Measurements from ENCODE around the gene ACAD11. TPM values are rescaled to one million over a fixed set of nuclear protein-coding genes. Genes with fewer than 3 reads are reported as not detected.

ACAD11 gene
- total RNA-seq, 1 experiment from 2014 or later, result 15.4 TPM

DNA sequence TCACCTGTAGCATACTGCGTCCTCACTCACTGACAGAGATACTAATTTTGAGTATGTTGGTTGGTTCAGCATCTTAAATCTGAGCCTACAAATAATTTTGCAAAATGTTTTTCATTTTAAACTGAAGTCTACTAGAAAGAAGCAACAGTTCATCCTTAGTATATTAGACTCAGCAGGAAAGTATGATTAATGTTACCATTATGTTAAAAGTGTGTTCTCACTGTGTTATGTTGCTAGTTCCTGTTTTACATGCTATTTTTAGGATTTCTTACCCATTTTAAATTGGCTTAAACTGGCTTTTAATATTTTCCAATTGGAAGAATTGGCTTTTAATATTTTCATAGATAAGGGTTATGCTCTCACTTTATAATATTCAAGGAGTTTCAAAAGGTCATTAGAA is 36.8 kb downstream of the ACAD11 start:
- ChIA-PET POLR2A (no interaction called here), CTCF (no interaction called here)
- no peaks in the 10 kb centered on the region for H3K4me1 ChIP-seq (ENCODE audit: control insufficient read depth, insufficient read depth, low read length)
- H3K27me3 ChIP-seq (ENCODE audit: control insufficient read depth, insufficient read depth, low read length), result no peaks in the 10 kb centered on the region
- no peak for TF ChIP-seq SIN3A (IDR thresholded peaks at IDR 0.05; ENCODE audit: borderline replicate concordance, insufficient read depth, low read depth, low read length)
- no peak for TF ChIP-seq POLR2AphosphoS5 (IDR thresholded peaks at IDR 0.05; ENCODE audit: low read depth, low read length)
- TF ChIP-seq, protein P1, sequence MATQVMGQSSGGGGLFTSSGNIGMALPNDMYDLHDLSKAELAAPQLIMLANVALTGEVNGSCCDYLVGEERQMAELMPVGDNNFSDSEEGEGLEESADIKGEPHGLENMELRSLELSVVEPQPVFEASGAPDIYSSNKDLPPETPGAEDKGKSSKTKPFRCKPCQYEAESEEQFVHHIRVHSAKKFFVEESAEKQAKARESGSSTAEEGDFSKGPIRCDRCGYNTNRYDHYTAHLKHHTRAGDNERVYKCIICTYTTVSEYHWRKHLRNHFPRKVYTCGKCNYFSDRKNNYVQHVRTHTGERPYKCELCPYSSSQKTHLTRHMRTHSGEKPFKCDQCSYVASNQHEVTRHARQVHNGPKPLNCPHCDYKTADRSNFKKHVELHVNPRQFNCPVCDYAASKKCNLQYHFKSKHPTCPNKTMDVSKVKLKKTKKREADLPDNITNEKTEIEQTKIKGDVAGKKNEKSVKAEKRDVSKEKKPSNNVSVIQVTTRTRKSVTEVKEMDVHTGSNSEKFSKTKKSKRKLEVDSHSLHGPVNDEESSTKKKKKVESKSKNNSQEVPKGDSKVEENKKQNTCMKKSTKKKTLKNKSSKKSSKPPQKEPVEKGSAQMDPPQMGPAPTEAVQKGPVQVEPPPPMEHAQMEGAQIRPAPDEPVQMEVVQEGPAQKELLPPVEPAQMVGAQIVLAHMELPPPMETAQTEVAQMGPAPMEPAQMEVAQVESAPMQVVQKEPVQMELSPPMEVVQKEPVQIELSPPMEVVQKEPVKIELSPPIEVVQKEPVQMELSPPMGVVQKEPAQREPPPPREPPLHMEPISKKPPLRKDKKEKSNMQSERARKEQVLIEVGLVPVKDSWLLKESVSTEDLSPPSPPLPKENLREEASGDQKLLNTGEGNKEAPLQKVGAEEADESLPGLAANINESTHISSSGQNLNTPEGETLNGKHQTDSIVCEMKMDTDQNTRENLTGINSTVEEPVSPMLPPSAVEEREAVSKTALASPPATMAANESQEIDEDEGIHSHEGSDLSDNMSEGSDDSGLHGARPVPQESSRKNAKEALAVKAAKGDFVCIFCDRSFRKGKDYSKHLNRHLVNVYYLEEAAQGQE (IDR thresholded peaks at IDR 0.05; ENCODE audit: insufficient read depth in 1 of 2, low read depth in 2 of 2, low read length in 1 of 2), result no peak
- TF ChIP-seq, protein P2, sequence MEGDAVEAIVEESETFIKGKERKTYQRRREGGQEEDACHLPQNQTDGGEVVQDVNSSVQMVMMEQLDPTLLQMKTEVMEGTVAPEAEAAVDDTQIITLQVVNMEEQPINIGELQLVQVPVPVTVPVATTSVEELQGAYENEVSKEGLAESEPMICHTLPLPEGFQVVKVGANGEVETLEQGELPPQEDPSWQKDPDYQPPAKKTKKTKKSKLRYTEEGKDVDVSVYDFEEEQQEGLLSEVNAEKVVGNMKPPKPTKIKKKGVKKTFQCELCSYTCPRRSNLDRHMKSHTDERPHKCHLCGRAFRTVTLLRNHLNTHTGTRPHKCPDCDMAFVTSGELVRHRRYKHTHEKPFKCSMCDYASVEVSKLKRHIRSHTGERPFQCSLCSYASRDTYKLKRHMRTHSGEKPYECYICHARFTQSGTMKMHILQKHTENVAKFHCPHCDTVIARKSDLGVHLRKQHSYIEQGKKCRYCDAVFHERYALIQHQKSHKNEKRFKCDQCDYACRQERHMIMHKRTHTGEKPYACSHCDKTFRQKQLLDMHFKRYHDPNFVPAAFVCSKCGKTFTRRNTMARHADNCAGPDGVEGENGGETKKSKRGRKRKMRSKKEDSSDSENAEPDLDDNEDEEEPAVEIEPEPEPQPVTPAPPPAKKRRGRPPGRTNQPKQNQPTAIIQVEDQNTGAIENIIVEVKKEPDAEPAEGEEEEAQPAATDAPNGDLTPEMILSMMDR (IDR thresholded peaks at IDR 0.05), result no peak
- no peak for TF ChIP-seq TCF7L2 (IDR thresholded peaks at IDR 0.05; ENCODE audit: low read depth, low read length)
- no peak for DNase-seq (ENCODE audit: low read depth, low spot score)
- no peak overlapping the region for H3K27ac ChIP-seq (ENCODE audit: low read length)
- intact Hi-C loops (cut with micrococcal nuclease; ENCODE audit: unreplicated experiment), result no loop called here
- H3K9me3 ChIP-seq (ENCODE audit: control insufficient read depth, insufficient read depth, low read depth, low read length), result no peaks in the 10 kb centered on the region
- H3K36me3 ChIP-seq (ENCODE audit: control insufficient read depth, insufficient read depth, low read length), result 0 out of 2 replicates have a peak, but pooled peaks cover 2% of the 10 kb centered on the region
- no peak for ATAC-seq
- H3K4me3 ChIP-seq (ENCODE audit: low read depth in 2 of 2, low read length in 2 of 2), result no peak overlapping the region
- in situ Hi-C loops (cut with HindIII; ENCODE audit: low pct_unique_long_range_greater_than_20kb, low sequenced_read_pairs), result no loop called here
- BruUV-seq (replicated peaks), result no TSS peak

DNA sequence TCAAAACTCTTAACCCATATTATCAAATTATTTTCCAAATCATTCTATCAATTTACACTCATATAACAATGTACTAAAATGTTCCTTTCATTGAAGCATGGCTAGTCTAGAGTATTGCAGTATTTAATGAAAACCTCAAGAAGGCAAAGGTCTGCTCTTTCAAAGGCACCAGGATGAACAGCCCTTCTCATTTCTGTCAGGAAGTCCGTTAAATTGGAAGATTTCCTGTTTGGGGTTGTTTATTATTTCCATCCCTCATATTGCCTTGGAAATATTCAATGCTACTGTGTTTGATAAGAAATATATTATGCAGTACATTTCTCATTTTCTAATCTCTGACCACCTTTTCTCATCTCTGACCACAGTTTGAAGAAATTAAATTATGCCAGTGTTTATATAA is 37.5 kb downstream of the ACAD11 start:
- ATAC-seq (no peak), DNase-seq (ENCODE audit: low read depth, low spot score) (no peak)
- Histone ChIP-seq H3K27ac (ENCODE audit: low read length) (no peak overlapping the region), H3K4me1 (ENCODE audit: control insufficient read depth, insufficient read depth, low read length) (no peaks in the 10 kb centered on the region), H3K4me3 (ENCODE audit: low read depth in 2 of 2, low read length in 2 of 2) (no peak overlapping the region), H3K27me3 (ENCODE audit: control insufficient read depth, insufficient read depth, low read length) (no peaks in the 10 kb centered on the region), H3K9me3 (ENCODE audit: control insufficient read depth, insufficient read depth, low read depth, low read length) (no peaks in the 10 kb centered on the region), H3K36me3 (ENCODE audit: control insufficient read depth, insufficient read depth, low read length) (0 out of 2 replicates have a peak, but pooled peaks cover 2% of the 10 kb centered on the region)
- ChIA-PET CTCF (no interaction called here), POLR2A (no interaction called here)
- TF ChIP-seq TCF7L2 (IDR thresholded peaks at IDR 0.05; ENCODE audit: low read depth, low read length) (no peak), SIN3A (IDR thresholded peaks at IDR 0.05; ENCODE audit: borderline replicate concordance, insufficient read depth, low read depth, low read length) (no peak), POLR2AphosphoS5 (IDR thresholded peaks at IDR 0.05; ENCODE audit: low read depth, low read length) (no peak)
- TF ChIP-seq, protein P1 (IDR thresholded peaks at IDR 0.05; ENCODE audit: insufficient read depth in 1 of 2, low read depth in 2 of 2, low read length in 1 of 2), result no peak
- TF ChIP-seq, protein P2 (IDR thresholded peaks at IDR 0.05), result no peak
- intact Hi-C loops (cut with micrococcal nuclease; ENCODE audit: unreplicated experiment) (no loop called here), in situ Hi-C loops (cut with HindIII; ENCODE audit: low pct_unique_long_range_greater_than_20kb, low sequenced_read_pairs) (no loop called here)
- BruUV-seq (replicated peaks), result no TSS peak
